Naive thymus-derived CD4-positive, alpha-beta T cell (primary cell): ENCODE data around the gene SMPDL3A. TPM values are rescaled to one million over a fixed set of nuclear protein-coding genes. Genes with fewer than 3 reads are reported as not detected.

ENCODE experiments used
- ATAC-seq: fragments of 150-1000 bp; cut with Tn5 transposase; 2 replicates; pipeline ENCODE4 v1.10.0; 2021; ENCODE audit warnings: mild to moderate bottlenecking, moderate library complexity
- CTCF ChIA-PET: fragments of 350-600 bp; sonication (Branson Sonifier 250); formaldehyde crosslinking; loops from one replicate; lab custom pipeline; 2021; ENCODE audit warnings: antibody characterized with exemption; lab: Charles Lee
- POLR2A ChIA-PET: fragments of 350-600 bp; sonication (Branson Sonifier 250); formaldehyde crosslinking; loops from one replicate; lab custom pipeline; 2021; ENCODE audit warnings: antibody characterized with exemption, inconsistent platforms; lab: Charles Lee
- DNase-seq, 9 donors: peaks; one replicate each; pipeline versions ENCODE4 v3.0.0 to v3.0.0-alpha.2; 2020 to 2022; ENCODE audit warnings: mixed read lengths in 1 of 9
- H3K27ac ChIP-seq: one replicate; pipeline ENCODE4 v1.7.0; 2013; ENCODE audit warnings: mild to moderate bottlenecking, low read depth, low read length, moderate library complexity
- H3K27me3 ChIP-seq, 2 donors: one replicate each; pipeline ENCODE4 v1.7.0; 2013; ENCODE audit warnings: low read length in 2 of 2, mild to moderate bottlenecking in 2 of 2, moderate library complexity in 2 of 2; ENCODE audit not compliant: control insufficient read depth in 2 of 2, insufficient read depth in 2 of 2
- H3K36me3 ChIP-seq, 3 experiments: 1 replicate in 2 of 3; 2 replicates in 1 of 3; pipeline ENCODE4 v1.7.0; 2013; ENCODE audit warnings: low read length in 3 of 3, mild to moderate bottlenecking in 3 of 3, moderate library complexity in 1 of 3; ENCODE audit not compliant: insufficient read depth in 3 of 3, control insufficient read depth in 2 of 3
- H3K4me1 ChIP-seq, 2 donors: one replicate each; pipeline ENCODE4 v1.7.0; 2013; ENCODE audit warnings: low read length in 2 of 2, mild to moderate bottlenecking in 2 of 2, moderate library complexity in 1 of 2; ENCODE audit not compliant: control insufficient read depth in 2 of 2, insufficient read depth in 2 of 2
- H3K4me3 ChIP-seq: 2 replicates; pipeline ENCODE4 v1.7.0; 2013; ENCODE audit warnings: mild to moderate bottlenecking, low read length
- H3K9me3 ChIP-seq, 3 experiments: 1 replicate in 2 of 3; 2 replicates in 1 of 3; pipeline ENCODE4 v1.7.0; 2013; ENCODE audit warnings: low read length in 3 of 3; ENCODE audit not compliant: control insufficient read depth in 2 of 3
- H3K27ac Mint-ChIP-seq, 9 donors: one replicate each; pipeline ENCODE4 v1.8.0; 2020 to 2022; ENCODE audit warnings: mixed read lengths in 9 of 9, mild to moderate bottlenecking in 8 of 9, moderate library complexity in 5 of 9, inconsistent platforms in 2 of 9
- H3K27me3 Mint-ChIP-seq, 5 donors: one replicate each; pipeline ENCODE4 v1.8.0; 2021 to 2022; ENCODE audit warnings: mixed read lengths in 5 of 5, mild to moderate bottlenecking in 1 of 5
- H3K36me3 Mint-ChIP-seq, 5 donors: one replicate each; pipeline ENCODE4 v1.8.0; 2020 to 2022; ENCODE audit warnings: mixed read lengths in 5 of 5, mild to moderate bottlenecking in 3 of 5, inconsistent platforms in 1 of 5
- H3K4me1 Mint-ChIP-seq, 7 donors: one replicate each; pipeline ENCODE4 v1.8.0; 2020 to 2022; ENCODE audit warnings: mixed read lengths in 7 of 7, mild to moderate bottlenecking in 3 of 7, inconsistent platforms in 1 of 7
- H3K4me3 Mint-ChIP-seq, 10 donors: one replicate each; pipeline ENCODE4 v1.8.0; 2020 to 2022; ENCODE audit warnings: mild to moderate bottlenecking in 10 of 10, mixed read lengths in 10 of 10, moderate library complexity in 6 of 10, inconsistent platforms in 2 of 10
- H3K9me3 Mint-ChIP-seq, 11 donors: one replicate each; pipeline ENCODE4 v1.8.0; 2020 to 2022; ENCODE audit warnings: mixed read lengths in 11 of 11, mild to moderate bottlenecking in 4 of 11, inconsistent platforms in 1 of 11, moderate library complexity in 1 of 11
- intact Hi-C, 2 donors: fragments of 100-400 bp; cut with micrococcal nuclease; formaldehyde crosslinking; loops; one replicate each; pipeline ENCODE4 v1.15.1; 2023
- polyA plus RNA-seq, 2 donors: library from polyadenylated mRNA; unstranded; fragments of 300-500 nt; fragmentation: Illumina TruSeq; gene quantifications; one replicate each; pipeline ENCODE4 v1.2.3, GENCODE V29; 2021
- total RNA-seq, 6 experiments: library from RNA in 5 of 6; stranded (reverse) in 5 of 6; gene quantifications; 1 replicate in 5 of 6; 2 replicates in 1 of 6; pipeline ENCODE4 v1.2.3 and lab custom pipeline; 2021 to 2026

Gene SMPDL3A
- total and polyA plus RNA-seq, 7 experiments from 2014 or later = 0.24 to 6.3 (median 0.32) TPM; not detected in 2

DNA sequence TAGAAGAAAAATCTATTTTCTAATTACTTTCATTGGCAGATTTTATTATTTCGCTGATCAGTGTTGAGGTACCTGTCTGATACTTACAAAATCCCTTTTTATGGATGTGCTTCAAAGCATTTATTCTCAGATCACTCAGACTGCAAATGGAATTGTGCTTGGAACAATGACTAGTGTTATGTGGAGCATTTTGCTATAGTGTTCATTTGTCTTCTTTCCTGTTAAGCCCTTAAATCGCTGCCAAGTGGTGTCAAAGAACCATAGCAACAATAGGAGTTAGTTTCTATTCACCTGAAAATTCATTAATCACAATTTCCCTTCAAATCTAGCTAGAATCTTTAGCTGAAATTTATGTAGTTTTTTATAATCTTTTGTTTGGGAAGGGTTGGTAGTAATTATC lies 29.8 kb downstream of the SMPDL3A start:
- no peaks in the 10 kb centered on the region for H3K36me3 ChIP-seq
- H3K9me3 Mint-ChIP-seq = no peaks in the 10 kb centered on the region
- ChIA-PET POLR2A (no interaction called here), CTCF (no interaction called here)
- no peaks in the 10 kb centered on the region for H3K27me3 ChIP-seq
- DNase-seq (no peak), ATAC-seq (no peak)
- H3K4me1 Mint-ChIP-seq = peaks cover 0 to 2% (median 0%) of the 10 kb centered on the region in 7 donors
- no peak overlapping the region for H3K27ac Mint-ChIP-seq
- H3K4me3 Mint-ChIP-seq = no peak overlapping the region
- no peak overlapping the region for H3K4me3 ChIP-seq
- H3K4me1 ChIP-seq = no peaks in the 10 kb centered on the region
- H3K9me3 ChIP-seq = no peaks in the 10 kb centered on the region
- peaks cover 0 to 19% (median 6%) of the 10 kb centered on the region in 5 donors for H3K27me3 Mint-ChIP-seq
- H3K36me3 Mint-ChIP-seq = no peaks in the 10 kb centered on the region
- intact Hi-C loops = no loop called here
- no peak overlapping the region for H3K27ac ChIP-seq

DNA sequence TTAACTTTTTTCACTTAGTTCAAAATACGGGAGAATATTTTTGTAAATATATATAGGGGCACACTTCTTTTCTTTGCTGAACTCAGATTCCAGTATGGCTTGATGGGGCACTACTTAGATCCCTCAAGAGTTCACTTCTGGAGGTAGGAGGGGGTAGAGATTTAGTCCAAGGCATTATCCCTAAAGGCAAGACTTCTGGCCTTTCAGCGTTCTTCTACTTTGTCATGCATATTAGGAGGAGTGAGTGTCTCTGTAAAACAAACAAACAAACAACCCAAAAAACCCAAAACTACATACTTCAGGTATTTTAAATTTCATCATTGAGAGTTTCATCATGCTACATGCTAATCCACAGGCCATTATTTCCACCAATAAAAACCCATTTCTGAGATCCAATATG lies 32.0 kb downstream of the SMPDL3A start:
- no peaks in the 10 kb centered on the region for H3K36me3 Mint-ChIP-seq
- peaks cover 0 to 24% (median 9%) of the 10 kb centered on the region in 5 donors for H3K27me3 Mint-ChIP-seq
- Histone ChIP-seq H3K4me3 (no peak overlapping the region), H3K27ac (no peak overlapping the region), H3K36me3 (no peaks in the 10 kb centered on the region), H3K27me3 (no peaks in the 10 kb centered on the region), H3K4me1 (no peaks in the 10 kb centered on the region), H3K9me3 (no peaks in the 10 kb centered on the region)
- ChIA-PET POLR2A (no interaction called here), CTCF (no interaction called here)
- DNase-seq (no peak), ATAC-seq (no peak)
- H3K4me1 Mint-ChIP-seq = peaks cover 0 to 2% (median 0%) of the 10 kb centered on the region in 7 donors
- intact Hi-C loops = no loop called here
- no peaks in the 10 kb centered on the region for H3K9me3 Mint-ChIP-seq
- no peak overlapping the region for H3K4me3 Mint-ChIP-seq
- no peak overlapping the region for H3K27ac Mint-ChIP-seq

DNA sequence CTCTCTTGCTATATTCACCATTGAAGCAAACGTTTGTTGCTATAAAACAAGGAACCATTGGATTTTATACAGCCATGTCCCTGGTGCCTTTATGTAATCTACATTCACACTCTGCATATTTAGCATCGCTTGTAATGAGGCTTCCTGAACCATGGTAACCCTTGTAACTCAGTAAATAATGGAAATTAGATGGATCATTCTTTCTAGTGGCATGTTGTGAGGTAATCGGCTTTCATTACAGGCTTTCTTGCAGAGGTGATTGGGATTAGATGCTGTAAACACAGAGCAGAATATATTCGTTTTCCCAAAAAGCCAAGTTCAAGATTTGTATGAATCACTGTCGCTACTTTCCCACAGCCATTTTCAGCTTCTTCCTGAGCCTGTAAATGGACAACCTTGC lies 36.1 kb downstream of the SMPDL3A start:
- Histone ChIP-seq H3K4me3 (no peak overlapping the region), H3K27ac (no peak overlapping the region), H3K4me1 (no peaks in the 10 kb centered on the region), H3K9me3 (no peaks in the 10 kb centered on the region), H3K36me3 (no peaks in the 10 kb centered on the region), H3K27me3 (no peaks in the 10 kb centered on the region)
- Mint-ChIP-seq H3K4me1 (no peaks in the 10 kb centered on the region), H3K27me3 (peaks cover 5 to 18% (median 12%) of the 10 kb centered on the region in 5 donors), H3K4me3 (no peak overlapping the region), H3K27ac (no peak overlapping the region), H3K9me3 (no peaks in the 10 kb centered on the region), H3K36me3 (no peaks in the 10 kb centered on the region)
- intact Hi-C loops = no loop called here
- POLR2A ChIA-PET = no interaction called here
- ATAC-seq = no peak
- CTCF ChIA-PET = interaction anchor here (0.6 kb wide), 1 partner anchor 16 kb away, joined by 7 read pairs; no protein-coding TSS in a partner anchor
- no peak for DNase-seq

DNA sequence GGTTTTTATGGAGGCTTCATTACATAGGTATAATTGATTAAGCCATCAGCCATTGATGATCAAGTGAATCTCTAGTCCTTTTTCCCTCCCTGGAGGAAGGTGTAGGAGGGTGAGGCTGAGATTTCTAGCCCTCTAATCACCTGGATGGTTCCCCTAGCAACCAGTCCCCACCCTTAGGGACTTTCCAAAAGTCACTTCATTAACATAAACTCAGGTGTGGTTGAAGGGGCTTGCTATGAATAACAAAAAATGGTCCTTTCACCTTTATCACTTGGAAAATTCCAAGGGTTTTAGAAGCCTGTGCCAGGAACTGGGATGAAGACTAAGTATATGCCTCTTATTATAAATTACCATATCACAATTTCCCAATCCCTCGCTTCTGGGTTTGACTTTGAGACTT lies 40.4 kb downstream of the SMPDL3A start:
- CTCF ChIA-PET = no interaction called here
- H3K27me3 Mint-ChIP-seq = peaks cover 8 to 25% (median 14%) of the 10 kb centered on the region in 5 donors
- ATAC-seq = no peak
- H3K4me3 Mint-ChIP-seq = no peak overlapping the region
- H3K9me3 ChIP-seq = no peaks in the 10 kb centered on the region
- peaks cover 0 to 1% (median 0%) of the 10 kb centered on the region in 7 donors for H3K4me1 Mint-ChIP-seq
- POLR2A ChIA-PET = no interaction called here
- DNase-seq = no peak
- intact Hi-C loops = no loop called here
- H3K27ac Mint-ChIP-seq = no peak overlapping the region
- no peaks in the 10 kb centered on the region for H3K9me3 Mint-ChIP-seq
- no peaks in the 10 kb centered on the region for H3K36me3 ChIP-seq
- H3K4me1 ChIP-seq = no peaks in the 10 kb centered on the region
- H3K4me3 ChIP-seq = no peak overlapping the region
- no peaks in the 10 kb centered on the region for H3K27me3 ChIP-seq
- H3K36me3 Mint-ChIP-seq = no peaks in the 10 kb centered on the region
- no peak overlapping the region for H3K27ac ChIP-seq

DNA sequence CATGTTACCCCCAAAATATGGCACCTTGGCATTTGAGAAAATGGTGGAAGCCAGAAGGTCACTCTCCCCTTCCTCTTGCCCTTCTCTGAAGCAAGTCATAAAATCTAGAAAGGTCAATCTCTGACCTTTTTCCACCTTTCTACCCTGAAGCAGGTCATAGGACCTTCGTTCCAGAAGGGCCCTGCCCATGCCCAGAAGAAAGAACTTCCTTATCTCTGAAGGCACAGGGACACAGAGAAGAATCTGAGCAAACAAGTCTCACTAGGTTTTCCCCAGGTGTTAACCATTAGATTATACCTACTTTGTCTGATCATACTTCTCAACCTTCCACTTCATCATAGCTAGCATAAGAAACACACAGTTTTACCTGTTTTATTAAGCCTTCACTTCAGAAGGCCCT lies 42.5 kb downstream of the SMPDL3A start:
- intact Hi-C loops = loop anchor here in 1 of 2 donors (10.0 kb wide), 1 partner anchor 1397 kb away; the partner anchor contains the start of gene GJA1
- Histone ChIP-seq H3K27ac (no peak overlapping the region), H3K4me3 (no peak overlapping the region), H3K36me3 (no peaks in the 10 kb centered on the region), H3K4me1 (no peaks in the 10 kb centered on the region), H3K27me3 (no peaks in the 10 kb centered on the region), H3K9me3 (no peaks in the 10 kb centered on the region)
- peaks cover 7 to 29% (median 17%) of the 10 kb centered on the region in 5 donors for H3K27me3 Mint-ChIP-seq
- DNase-seq (no peak), ATAC-seq (no peak)
- H3K27ac Mint-ChIP-seq = no peak overlapping the region
- ChIA-PET CTCF (interaction anchor here (0.7 kb wide), 1 partner anchor 8 kb away, joined by 4 read pairs; no protein-coding TSS in a partner anchor), POLR2A (no interaction called here)
- no peak overlapping the region for H3K4me3 Mint-ChIP-seq
- no peaks in the 10 kb centered on the region for H3K36me3 Mint-ChIP-seq
- no peaks in the 10 kb centered on the region for H3K9me3 Mint-ChIP-seq
- peaks cover 0 to 1% (median 0%) of the 10 kb centered on the region in 7 donors for H3K4me1 Mint-ChIP-seq

DNA sequence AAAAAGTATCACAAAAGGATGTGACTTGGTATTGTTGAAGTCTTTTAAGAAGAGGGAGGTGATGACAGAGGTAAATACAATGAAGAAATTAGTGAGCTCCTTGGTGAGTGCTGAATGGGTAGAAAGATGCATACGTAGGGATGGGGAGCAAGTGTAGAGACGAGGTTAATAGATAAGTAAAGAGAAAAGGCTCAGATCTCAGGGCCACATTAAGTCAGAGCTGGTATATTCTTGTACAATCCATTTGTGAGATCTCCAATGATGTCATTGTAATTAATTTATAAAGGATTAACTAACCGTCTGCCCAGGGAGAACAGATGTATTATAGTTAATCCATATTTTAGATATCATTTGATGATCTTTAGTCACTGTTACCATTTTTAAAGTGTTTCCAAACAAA lies 43.4 kb downstream of the SMPDL3A start:
- Histone ChIP-seq H3K9me3 (no peaks in the 10 kb centered on the region), H3K4me1 (no peaks in the 10 kb centered on the region), H3K36me3 (no peaks in the 10 kb centered on the region), H3K27me3 (no peaks in the 10 kb centered on the region), H3K4me3 (no peak overlapping the region), H3K27ac (no peak overlapping the region)
- POLR2A ChIA-PET = no interaction called here
- peaks cover 7 to 28% (median 18%) of the 10 kb centered on the region in 5 donors for H3K27me3 Mint-ChIP-seq
- H3K27ac Mint-ChIP-seq = no peak overlapping the region
- H3K9me3 Mint-ChIP-seq = no peaks in the 10 kb centered on the region
- H3K4me1 Mint-ChIP-seq = peaks cover 0 to 1% (median 0%) of the 10 kb centered on the region in 7 donors
- H3K4me3 Mint-ChIP-seq = no peak overlapping the region
- ATAC-seq (no peak), DNase-seq (no peak)
- intact Hi-C loops = loop anchor here in 1 of 2 donors (10.0 kb wide), 1 partner anchor 1398 kb away; the partner anchor contains the start of gene GJA1
- H3K36me3 Mint-ChIP-seq = no peaks in the 10 kb centered on the region
- CTCF ChIA-PET = no interaction called here

DNA sequence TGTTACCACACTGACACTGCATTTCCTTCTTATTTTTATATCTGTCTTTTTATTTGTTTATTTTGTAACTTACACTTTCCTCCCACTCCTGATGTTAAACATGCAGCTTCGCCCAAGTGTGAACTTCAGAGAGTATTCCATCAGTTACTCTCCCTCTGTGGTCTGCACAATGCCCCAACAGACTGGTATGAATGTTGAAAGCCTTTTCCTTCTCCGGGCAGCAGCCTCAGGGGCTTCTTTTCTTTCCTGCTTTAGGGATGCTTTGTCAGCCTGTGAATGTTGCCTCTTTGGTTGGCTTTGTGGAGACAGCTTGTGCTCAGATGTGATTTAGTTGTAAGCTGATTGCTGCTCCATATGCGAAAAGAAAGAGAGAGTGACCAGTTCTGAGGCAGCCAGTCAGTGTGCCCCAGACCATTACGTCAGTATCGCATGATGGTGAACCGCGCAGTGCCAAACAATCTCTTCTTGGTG lies 44.0 kb downstream of the SMPDL3A start:
- no peaks in the 10 kb centered on the region for H3K36me3 Mint-ChIP-seq
- H3K9me3 ChIP-seq = no peaks in the 10 kb centered on the region
- CTCF ChIA-PET = no interaction called here

More for the DNA sequence above, 44.0 kb downstream of the SMPDL3A start:
- H3K27me3 ChIP-seq = no peaks in the 10 kb centered on the region
- intact Hi-C loops = loop anchor here in 1 of 2 donors (10.0 kb wide), 1 partner anchor 1398 kb away; the partner anchor contains the start of gene GJA1
- H3K4me1 ChIP-seq = no peaks in the 10 kb centered on the region
- Mint-ChIP-seq H3K27me3 (peaks cover 5 to 27% (median 15%) of the 10 kb centered on the region in 5 donors), H3K4me3 (no peak overlapping the region), H3K4me1 (peaks cover 0 to 1% (median 0%) of the 10 kb centered on the region in 7 donors), H3K9me3 (no peaks in the 10 kb centered on the region), H3K27ac (no peak overlapping the region)
- ATAC-seq (no peak), DNase-seq (no peak)
- no peak overlapping the region for H3K4me3 ChIP-seq
- no peak overlapping the region for H3K27ac ChIP-seq
- POLR2A ChIA-PET = no interaction called here
- H3K36me3 ChIP-seq = no peaks in the 10 kb centered on the region
